WI38 (cell line): ENCODE data around the gene SSTR5.

ENCODE experiments used
- H3K4me3 ChIP-seq: 2 replicates; pipeline ENCODE4 v1.5.1; 2011; ENCODE audit warnings: low read depth, mild to moderate bottlenecking, control low read depth, low read length
- TF ChIP-seq, protein P1 (sequence below): IDR thresholded peaks from 2 replicates; pipeline ENCODE4 v1.5.1; 2012; ENCODE audit warnings: low read depth, mild to moderate bottlenecking, control low read depth, low read length

The SSTR5 gene

GRCh38 chr16:1051446-1051845, 21.1 kb upstream of the SSTR5 start:
- no peak overlapping the region for H3K4me3 ChIP-seq
- TF ChIP-seq, protein P1, sequence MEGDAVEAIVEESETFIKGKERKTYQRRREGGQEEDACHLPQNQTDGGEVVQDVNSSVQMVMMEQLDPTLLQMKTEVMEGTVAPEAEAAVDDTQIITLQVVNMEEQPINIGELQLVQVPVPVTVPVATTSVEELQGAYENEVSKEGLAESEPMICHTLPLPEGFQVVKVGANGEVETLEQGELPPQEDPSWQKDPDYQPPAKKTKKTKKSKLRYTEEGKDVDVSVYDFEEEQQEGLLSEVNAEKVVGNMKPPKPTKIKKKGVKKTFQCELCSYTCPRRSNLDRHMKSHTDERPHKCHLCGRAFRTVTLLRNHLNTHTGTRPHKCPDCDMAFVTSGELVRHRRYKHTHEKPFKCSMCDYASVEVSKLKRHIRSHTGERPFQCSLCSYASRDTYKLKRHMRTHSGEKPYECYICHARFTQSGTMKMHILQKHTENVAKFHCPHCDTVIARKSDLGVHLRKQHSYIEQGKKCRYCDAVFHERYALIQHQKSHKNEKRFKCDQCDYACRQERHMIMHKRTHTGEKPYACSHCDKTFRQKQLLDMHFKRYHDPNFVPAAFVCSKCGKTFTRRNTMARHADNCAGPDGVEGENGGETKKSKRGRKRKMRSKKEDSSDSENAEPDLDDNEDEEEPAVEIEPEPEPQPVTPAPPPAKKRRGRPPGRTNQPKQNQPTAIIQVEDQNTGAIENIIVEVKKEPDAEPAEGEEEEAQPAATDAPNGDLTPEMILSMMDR = no peak

DNA sequence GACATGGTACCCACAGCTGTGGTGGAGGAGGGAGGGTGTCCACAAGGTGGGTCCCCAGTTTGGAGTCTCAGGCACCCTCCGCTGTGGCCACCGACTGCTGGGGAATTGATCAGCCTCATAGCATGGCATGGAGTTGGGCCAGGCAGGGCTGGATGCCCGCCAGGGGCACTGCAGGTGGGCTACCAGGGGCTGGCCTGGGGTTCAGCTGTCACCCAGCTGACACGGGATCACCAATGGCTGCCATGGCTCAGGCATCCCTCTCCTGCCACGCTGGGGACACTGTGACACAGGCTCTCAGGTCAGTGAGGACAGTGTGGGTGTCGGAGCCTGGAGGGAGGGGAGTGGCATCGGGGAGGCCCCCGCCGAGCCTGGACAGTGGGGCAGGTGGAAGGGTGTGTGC, 19.8 kb upstream of the SSTR5 start:
- TF ChIP-seq, protein P1 = no peak
- no peak overlapping the region for H3K4me3 ChIP-seq

DNA sequence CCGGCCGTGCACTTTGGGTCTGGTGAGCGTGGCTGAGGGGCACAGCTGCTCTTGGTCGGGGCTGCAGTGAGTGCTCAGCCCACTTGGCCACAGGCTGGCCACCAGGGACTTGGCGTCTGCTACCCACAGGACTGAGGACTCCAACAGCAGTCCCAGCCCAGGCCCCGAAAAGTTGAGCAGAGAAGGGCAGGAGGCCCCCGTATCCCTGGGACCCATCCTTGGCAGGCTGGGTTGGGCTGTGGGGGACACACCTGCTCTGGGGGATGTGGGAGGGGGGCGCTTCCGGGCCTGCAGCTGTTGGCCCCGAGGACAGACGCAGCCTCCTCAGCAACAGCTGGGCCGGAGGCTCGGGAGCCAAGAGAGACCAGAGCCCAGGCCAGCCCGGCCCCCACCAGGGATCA, 19.4 kb upstream of the SSTR5 start:
- H3K4me3 ChIP-seq = no peak overlapping the region
- TF ChIP-seq, protein P1 = no peak

DNA sequence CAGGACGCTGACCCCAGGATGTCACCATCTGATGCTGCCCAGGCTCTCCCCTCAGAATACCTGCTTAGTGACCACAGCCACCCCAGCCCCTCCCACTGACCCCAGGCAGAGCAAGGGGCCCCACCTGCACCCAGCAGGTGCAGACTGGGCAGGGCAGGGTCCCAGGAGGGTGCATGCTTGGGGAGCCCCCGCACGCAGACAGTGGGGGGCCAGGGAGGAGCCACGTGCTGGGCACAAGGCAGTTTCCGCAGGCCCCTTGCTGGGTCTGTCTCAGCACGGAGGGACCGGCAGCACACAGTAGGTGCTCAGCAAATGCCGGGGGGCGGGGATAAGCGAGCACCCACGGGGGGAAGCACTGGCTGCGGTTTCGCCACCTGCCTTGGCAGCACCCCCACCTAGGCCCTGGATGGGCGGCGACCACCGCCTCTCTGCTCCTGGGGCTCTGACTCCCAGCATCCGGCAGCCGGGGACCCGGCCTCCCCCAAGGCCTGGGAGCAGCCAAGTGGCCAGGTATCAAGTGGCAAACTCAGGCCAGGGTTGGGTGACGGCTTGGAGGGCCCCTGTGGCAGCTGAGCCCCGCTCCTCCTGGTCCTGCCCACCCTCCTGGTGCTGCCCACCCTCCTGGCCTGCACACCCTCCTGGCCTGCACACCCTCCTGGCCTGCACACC, 18.7 kb upstream of the SSTR5 start:
- no peak overlapping the region for H3K4me3 ChIP-seq
- TF ChIP-seq, protein P1 = no peak

GRCh38 chr16:1054660-1055556, 17.6 kb upstream of the SSTR5 start:
- no peak overlapping the region for H3K4me3 ChIP-seq
- TF ChIP-seq, protein P1 = peak; percentile 80

- no peak overlapping the region for H3K4me3 ChIP-seq
- TF ChIP-seq, protein P1 = no peak
Observed at GRCh38 chr16:1055557-1055924, 17.0 kb upstream of the SSTR5 start.

DNA sequence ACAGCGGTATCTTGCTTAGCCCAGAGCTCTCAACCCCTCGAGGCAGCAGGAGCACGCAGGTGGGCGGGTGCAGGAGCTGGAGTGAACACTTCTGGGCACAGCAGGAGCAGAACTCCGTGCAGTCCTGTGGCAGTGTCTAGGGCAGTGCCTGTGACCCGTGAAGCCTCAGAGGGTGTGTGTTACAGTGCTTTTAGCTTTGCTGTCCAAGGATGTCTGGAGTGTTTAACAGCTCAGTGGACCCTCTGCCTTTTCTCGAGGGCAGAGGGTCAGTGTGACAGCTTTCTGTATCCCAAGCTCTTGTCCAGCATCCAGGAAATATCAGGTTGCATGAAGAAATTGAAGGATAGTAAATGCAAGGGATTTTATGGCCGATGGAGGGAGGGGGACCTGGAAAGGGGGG, 16.4 kb upstream of the SSTR5 start:
- no peak overlapping the region for H3K4me3 ChIP-seq
- TF ChIP-seq, protein P1 = no peak
